ENCODE data around the gene C19orf81. TPM values are rescaled to one million over a fixed set of nuclear protein-coding genes. Genes with fewer than 3 reads are reported as not detected.

Gene C19orf81
- total RNA-seq, 1 experiment from 2014 or later: 22.4 TPM

- TF ChIP-seq E2F1 (CRISPR knock-in tag; IDR thresholded peaks at IDR 0.05) (no peak), ZBTB21 (CRISPR knock-in tag; IDR thresholded peaks at IDR 0.05; ENCODE audit: borderline replicate concordance) (no peak), ZNF512 (CRISPR knock-in tag; IDR thresholded peaks at IDR 0.05; ENCODE audit: borderline replicate concordance) (no peak)
Measured at GRCh38 chr19:50601407-50602088, 47.7 kb upstream of the C19orf81 start (continued).

- H3K27ac Mint-ChIP-seq: no peak overlapping the region
- DNase-seq (ENCODE audit: low spot score): no peak
- peaks cover 13% of the 10 kb centered on the region for H3K36me3 Mint-ChIP-seq
- peaks cover 4% of the 10 kb centered on the region; the same call in 1 of the 2 replicates for H3K4me1 Mint-ChIP-seq
- H3K27me3 Mint-ChIP-seq (ENCODE audit: low read depth): peaks cover 72% of the 10 kb centered on the region
- no peak overlapping the region for H3K4me3 Mint-ChIP-seq
- H3K9me3 Mint-ChIP-seq: peaks cover 18% of the 10 kb centered on the region
- ATAC-seq: no peak
- TF ChIP-seq JUN (CRISPR knock-in tag; IDR thresholded peaks at IDR 0.05): no peak
- TF ChIP-seq MAX (CRISPR knock-in tag; IDR thresholded peaks at IDR 0.05): no peak
- no peak for TF ChIP-seq OVOL2 (CRISPR knock-in tag; IDR thresholded peaks at IDR 0.05; ENCODE audit: borderline replicate concordance)
- TF ChIP-seq STAT6 (CRISPR knock-in tag; conservative IDR thresholded peaks at IDR 0.05; ENCODE audit: low read depth): no peak
- no peak for TF ChIP-seq FOXP1 (CRISPR knock-in tag; IDR thresholded peaks at IDR 0.05; ENCODE audit: borderline replicate concordance)
- TF ChIP-seq NR1H2 (CRISPR knock-in tag; IDR thresholded peaks at IDR 0.05): no peak
- no peak for TF ChIP-seq NFE2L1 (CRISPR knock-in tag; IDR thresholded peaks at IDR 0.05)
- no peak for TF ChIP-seq E2F4 (CRISPR knock-in tag; IDR thresholded peaks at IDR 0.05; ENCODE audit: borderline replicate concordance, low read depth)
- TF ChIP-seq HMGA2 (CRISPR knock-in tag; IDR thresholded peaks at IDR 0.05): no peak
- TF ChIP-seq TEAD1 (CRISPR knock-in tag; IDR thresholded peaks at IDR 0.05): no peak
- TF ChIP-seq USF1 (CRISPR knock-in tag; IDR thresholded peaks at IDR 0.05): no peak
- TF ChIP-seq ATF3 (CRISPR knock-in tag; conservative IDR thresholded peaks at IDR 0.05): no peak
- TF ChIP-seq ESRRA (CRISPR knock-in tag; IDR thresholded peaks at IDR 0.05; ENCODE audit: borderline replicate concordance): no peak
- TF ChIP-seq ATF6 (CRISPR knock-in tag; IDR thresholded peaks at IDR 0.05): no peak
- no peak for TF ChIP-seq ZNF423 (CRISPR knock-in tag; IDR thresholded peaks at IDR 0.05)
- no peak for TF ChIP-seq ZNF532 (CRISPR knock-in tag; IDR thresholded peaks at IDR 0.05; ENCODE audit: borderline replicate concordance)
- CTCF ChIA-PET: interaction anchor here (0.9 kb wide), 1 partner anchor 64 kb away, joined by 3 read pairs; no protein-coding TSS in a partner anchor
- POLR2A ChIA-PET: no interaction called here
Measured at GRCh38 chr19:50602089-50602422, 47.2 kb upstream of the C19orf81 start.
